Suppressor macrophage (primary cell): Measurements from ENCODE around the gene TXNDC17.
"Not testable (repeated sequence)": the region's sequence is repeated elsewhere in the genome, so short reads cannot be mapped to it uniquely, and the experiment has no call there.

Source experiments
- DNase-seq, 4 experiments: peaks; one replicate each; pipeline ENCODE4 v3.0.0-alpha.2; 2020 to 2022
- total RNA-seq, 17 experiments: gene quantifications; one replicate each; lab custom pipeline; 2026; ENCODE audit warnings: mixed read lengths in 6 of 17, inconsistent platforms in 3 of 17; lab: John Stamatoyannopoulos, UW

The TXNDC17 gene
- 14.3 to 38.9 (median 27.8) reads per million in 17 experiments for total RNA-seq

DNA sequence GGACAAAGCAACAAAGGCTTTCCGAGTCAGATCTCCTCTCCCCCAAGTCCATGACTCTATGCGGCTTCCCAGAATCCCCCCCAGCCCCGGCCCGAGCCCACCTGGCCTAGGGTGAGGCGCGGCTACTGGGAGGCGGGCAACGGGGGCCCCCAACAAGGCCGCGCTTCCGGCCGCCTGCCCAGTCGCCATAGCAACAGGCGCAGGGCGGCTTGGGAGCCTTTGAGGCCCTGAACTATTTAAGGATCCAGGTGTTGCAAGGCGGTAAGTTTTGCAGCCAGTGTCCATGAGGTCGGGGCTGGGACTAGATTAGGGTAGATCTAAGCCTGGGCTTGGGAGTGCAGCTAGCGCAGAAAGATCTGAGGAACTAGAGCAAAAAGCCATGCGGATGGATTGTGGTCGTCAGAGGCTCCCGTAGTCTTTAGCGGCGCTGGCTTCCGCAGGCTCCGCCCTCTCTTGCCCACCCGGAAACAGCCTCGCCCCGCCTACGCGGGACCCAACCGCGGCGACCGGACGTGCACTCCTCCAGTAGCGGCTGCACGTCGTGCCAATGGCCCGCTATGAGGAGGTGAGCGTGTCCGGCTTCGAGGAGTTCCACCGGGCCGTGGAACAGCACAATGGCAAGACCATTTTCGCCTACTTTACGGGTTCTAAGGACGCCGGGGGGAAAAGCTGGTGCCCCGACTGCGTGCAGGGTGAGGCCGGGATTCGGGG is at the start of gene TXNDC17, which contains the start of gene KIAA0753:
TSS of gene TXNDC17 (plus strand) at position 525 of the 711 bp plus-strand sequence. CDS start at position 548, 23 bp downstream.
TSS of gene KIAA0753 (minus strand) at position 176 of the 711 bp plus-strand sequence. CDS start 5,608 bp downstream, outside the sequence.
- DNase-seq: peak; percentile 93 to 98 (median 96)

DNA sequence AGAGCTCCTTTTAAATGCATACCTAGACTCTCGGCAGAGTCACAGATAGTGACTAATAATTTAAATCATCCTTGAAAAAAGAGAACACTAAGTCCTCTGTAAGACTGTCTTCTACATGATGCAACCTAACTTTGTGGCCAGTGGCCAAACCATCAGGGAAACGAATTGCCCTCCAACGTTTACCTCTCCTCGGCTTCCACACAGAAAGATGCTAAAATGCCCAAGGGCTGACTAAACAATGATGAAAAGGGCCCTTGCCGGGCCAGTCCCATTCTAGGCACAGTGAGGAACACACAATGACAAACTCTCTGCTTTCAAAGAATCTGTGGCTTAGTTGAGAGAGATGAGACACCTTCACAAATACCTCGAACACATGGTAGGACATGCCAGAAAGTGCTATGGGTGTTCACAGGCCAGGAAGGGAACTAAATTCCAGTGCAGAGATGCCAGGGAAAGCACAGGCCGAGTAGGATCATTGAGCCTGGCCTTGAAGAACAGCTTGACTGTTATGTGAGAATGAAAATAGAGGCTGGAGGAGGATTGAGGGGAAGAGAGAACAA is 49.2 kb upstream of the TXNDC17 start:
- DNase-seq: no peak

DNA sequence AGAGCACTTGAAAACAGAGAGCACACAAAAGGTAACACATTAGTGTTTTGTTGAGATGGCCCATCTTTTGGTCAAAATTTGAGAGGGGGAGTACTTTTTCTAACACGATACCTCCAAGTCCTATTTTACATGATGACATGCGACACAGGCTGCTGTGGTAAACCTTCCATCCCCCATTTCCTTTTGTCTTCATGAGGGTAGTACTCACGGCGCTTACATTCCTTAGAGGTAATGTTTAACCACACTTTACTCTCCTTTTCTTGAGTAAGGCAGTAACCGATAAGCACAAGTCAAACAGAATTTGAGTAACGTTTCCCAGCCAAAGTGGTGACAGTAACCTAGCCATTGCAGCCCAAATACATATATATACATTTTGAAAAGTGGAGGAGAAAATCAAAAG is 48.7 kb upstream of the TXNDC17 start:
- no peak for DNase-seq

DNA sequence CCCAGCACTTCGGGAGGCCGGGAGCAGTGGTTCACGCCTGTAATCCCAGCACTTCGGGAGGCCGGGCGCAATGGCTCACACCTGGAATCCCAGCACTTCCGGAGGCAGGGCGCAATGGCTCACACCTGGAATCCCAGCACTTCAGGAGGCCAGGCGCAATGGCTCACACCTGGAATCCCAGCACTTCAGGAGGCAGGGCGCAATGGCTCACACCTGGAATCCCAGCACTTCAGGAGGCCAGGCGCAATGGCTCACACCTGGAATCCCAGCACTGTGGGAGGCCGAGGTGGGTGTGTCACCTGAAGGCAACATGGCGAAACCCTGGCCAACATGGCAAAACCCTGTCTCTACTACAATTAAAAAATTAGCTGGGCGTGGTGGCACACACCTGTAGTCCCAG is 47.5 kb upstream of the TXNDC17 start:
- DNase-seq: not testable (repeated sequence)

DNA sequence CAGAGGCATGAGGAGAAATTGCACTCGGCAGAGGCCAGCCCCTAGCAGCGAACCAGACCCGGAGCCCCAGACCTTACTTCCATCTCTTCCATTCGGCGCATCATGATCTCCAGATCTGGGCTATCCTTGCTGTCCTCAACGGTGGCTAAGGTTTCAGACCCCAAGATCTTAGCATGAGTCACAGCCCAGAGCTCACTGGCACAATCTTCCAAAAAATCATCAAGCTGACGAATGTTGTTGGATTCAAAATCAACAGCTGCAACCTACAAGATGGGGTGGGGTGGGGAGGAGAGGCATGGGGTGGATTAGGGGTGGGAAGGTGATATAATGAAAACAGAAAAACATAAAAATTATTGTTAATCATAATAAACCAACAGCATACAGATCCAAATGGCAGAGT is 44.8 kb upstream of the TXNDC17 start:
- no peak for DNase-seq

DNA sequence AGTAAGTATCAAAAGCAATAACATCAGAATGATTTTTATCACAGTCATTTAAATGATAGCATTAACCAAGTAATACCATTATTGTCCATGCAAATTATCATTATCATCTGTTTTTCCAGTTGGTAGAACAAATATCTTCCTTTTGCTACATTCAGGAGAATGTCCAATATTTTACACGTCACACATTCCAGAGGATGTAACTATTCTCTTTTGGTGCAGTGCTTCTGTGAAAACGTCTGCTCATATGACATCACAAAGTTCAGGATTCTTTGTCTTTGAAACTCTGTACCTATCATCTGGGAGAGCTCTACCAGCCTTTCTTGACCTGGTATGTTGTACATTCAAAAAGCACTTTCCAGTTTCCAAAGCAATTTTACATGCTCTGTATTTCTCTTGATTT is 44.3 kb upstream of the TXNDC17 start:
- DNase-seq: no peak

DNA sequence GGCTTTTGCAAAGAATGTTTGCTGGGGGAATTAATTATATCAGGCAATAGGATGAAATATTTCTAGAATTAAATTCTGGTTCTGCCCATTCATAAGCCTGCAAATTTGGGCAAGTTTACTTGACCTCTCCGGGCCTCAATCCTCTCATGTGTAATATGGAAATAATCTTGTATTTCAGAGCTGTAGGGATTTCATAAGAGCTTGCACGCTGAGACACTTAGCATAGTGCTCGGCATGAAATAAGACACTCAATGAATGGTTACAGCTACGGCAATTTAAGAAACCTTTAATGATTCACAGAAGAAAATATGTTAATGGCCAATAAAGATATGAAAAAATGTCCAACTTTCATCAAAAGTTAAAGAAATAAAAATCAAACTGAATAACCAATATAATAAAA is 43.9 kb upstream of the TXNDC17 start:
- DNase-seq: no peak

DNA sequence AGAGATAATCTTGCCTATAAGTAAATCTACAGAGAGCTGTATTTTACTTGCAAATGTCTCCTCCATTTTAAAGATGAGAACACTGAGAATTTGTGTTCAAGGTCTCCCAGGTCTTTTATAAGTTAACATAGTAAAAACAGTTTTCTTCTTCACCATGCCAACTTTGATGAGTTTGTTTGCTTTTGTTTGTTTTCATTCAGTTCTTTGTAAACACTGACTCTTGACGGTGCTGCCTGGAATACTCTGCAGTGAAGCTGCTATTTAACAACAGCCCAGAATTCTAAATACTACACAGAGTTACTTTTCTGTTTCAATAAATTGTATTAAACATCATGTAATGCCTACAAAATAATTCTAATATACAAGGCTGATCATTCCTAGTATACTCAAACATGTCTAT is 43.1 kb upstream of the TXNDC17 start:
- DNase-seq: no peak

DNA sequence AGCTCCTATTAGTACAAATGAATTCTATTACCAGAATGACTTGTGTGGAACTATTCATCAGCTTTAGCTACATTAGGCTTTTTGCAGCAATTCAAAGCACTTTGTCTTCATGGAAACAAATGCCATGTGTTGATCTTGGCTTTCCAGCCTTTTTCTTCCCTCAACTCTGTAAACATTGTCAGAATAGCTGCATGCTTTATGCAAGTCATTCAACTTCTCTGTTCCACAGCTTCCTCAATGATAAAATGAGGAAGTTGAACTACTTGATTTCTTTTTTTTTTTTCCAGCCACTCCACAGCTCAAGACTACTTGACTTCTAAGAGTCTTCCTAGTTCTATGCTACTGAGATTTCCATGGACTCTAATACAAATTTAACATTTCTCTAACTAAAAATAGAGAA is 41.5 kb upstream of the TXNDC17 start:
- DNase-seq: peak; percentile 56 to 91 (median 76)

DNA sequence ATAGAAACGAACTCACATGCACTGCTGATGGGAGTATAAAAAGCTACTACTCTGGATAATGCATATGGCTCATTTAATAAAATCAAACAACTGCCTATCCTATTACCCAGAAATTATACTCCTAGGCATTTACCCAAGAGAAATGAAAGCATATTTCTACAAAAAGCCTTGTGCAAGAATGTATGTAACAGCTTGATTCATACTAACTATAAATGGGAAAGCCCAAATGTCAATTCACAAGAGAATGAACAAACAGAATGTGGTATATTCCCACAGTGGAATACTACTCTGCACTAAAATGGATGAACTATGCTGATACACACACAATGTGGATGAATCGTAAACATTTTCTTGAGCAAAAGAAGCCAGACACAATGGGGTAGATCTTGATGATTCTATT is 38.7 kb upstream of the TXNDC17 start:
- DNase-seq: no peak

DNA sequence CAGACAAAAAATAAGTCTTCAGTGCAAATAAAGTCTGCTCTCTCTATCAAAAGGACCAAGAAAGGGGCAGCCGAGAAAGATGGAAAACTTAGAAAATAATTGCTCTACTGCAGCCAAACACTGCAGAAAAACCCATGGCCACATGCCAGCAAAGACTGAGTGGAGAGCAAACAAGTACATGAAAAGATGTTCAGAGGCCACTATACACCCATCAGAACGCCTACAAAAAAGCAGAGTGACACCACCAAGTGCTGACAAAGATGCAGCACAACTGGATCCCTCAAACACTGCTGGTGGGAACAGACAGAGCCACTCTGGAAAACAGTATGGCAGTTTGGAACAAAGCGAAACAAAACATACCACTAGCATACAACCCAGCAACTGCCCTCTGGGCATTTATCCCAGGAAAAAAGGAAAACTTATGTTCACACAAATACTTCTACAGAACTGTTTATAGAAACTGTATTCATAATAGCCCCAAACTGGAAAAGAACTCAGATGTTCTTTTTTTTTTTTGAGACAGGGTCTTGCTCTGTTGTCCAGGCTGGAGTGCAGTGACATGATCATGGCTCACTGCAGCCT is 37.0 kb upstream of the TXNDC17 start:
- no peak for DNase-seq

DNA sequence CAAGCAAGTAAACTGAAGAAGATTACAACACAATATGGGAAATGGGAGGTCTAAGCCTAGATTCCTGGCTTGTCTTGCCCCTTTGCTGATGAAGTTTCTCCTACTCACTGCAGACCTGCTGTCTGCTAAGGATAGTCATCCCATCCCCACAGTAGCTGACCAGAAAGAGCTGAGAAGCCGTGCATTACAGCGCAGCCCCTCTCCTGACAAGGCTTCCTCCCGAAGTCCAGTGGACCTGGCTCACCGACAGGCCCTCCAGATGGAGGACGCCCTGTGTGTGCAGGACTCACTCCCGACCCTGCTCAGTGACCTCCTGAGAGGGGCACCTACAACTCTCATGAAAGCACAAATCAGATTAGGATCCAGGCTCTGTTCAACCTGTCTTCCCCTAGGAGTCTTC is 35.7 kb upstream of the TXNDC17 start:
- DNase-seq: no peak

DNA sequence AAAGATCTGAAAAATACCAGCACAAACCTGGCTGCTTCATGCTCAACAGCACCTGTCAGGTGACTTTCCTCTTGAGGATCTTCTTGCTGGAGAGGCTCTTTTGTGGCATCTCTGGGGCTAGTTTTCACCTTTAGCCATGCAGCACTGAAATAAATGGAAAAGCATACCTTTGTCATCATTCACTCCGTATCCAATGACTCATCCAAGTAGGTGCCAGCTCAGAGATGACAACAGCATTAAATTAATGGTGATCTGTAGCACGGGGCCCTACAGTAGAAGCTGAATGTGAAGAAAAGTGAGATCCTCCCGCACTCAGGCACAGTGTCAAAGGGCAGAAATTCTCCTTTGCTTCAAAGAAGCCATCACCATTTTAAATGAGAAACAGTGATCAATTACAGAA is 32.5 kb upstream of the TXNDC17 start:
- DNase-seq: no peak

DNA sequence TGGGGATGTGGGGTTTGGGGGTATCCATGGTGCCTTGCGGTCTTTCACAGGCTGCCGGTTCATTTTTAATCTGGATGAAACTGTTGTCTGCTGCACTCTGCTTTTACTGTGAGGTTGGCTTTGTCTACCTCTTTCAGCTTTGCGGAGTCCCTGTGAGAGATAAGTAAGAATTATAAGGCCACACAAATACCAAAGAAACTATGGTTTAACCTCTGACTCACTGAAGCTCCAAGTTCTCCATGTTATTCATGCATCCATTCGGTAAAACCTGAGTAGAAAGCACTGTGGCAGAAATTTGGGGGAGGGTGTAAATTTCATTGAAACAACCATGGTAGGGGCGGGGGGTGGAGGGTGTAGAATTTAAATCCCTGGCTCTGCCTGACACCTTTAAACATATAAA is 30.8 kb upstream of the TXNDC17 start:
- DNase-seq: no peak

DNA sequence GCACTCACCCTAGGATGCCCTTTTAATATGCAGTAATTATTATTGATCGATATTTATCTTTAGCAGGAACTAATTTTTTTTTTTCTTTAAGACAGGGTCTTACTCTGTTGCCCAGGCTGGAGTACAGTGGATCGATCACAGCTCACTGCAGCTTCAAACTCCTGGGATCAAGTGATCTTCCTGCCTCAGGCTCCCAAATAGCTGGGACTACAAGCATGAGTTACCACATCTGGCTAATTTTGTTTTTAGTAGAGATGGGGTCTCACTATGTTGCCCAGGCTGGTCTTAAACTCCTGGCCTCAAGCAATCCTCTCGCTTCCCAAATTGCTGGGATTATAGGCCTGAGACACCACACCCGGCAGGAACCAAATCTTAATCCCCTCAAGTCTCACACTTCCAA is 29.6 kb upstream of the TXNDC17 start:
- DNase-seq: no peak

DNA sequence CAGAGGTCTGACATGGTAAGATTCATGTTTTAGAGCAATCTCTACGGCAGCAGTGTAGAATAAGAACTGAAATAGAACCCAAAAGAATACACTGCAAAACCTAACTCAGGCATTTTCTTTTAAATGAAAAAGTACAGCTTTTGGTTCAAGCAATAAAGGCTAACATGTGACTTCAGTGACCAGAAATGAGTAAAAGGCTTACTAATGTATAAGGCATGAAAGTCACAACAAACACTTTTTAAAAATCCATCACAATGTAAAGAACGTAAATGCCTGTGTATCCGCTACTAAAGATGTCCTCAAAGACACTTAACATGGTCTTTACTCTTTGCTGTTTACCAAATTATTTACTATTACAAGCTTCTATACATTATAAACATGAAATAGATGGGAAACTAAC is 16.9 kb upstream of the TXNDC17 start:
- DNase-seq: no peak

DNA sequence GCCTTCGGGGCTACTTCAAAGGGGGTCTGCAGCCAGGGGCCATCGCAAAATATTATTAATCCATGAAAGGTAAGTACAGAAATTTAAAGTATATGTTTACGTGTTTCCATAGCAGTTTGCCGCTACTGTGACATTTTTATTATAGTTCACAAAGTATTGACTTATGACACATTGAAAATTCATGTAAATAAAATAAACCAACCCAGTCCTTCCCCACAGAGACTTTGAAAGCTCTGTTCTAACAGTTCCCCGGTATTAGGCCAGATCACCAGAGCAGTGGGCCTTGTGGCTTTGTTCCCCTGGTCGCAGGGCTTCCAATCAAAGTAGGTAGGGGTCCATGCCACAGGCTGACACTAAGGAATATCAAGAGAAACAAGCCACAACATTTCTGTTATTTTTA is 14.2 kb upstream of the TXNDC17 start:
- DNase-seq: no peak

DNA sequence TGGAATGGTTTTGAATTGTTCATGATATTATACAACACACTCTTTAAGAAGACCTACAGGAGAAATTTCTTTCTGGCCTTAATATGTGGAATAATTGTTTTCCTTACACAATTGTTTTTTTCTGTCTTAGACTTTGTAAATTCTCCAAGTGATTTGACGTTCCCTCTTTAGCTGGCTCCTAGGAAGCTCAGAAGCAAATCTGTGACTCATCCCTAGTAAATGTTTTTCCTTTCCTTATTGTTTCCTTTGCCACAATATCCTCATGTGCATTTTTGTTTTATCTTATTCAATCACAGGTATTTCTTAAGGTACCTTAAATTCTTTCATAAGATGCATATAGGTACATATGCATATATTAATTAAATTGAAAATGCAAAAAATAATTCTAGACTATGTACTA is 13.8 kb upstream of the TXNDC17 start:
- no peak for DNase-seq

DNA sequence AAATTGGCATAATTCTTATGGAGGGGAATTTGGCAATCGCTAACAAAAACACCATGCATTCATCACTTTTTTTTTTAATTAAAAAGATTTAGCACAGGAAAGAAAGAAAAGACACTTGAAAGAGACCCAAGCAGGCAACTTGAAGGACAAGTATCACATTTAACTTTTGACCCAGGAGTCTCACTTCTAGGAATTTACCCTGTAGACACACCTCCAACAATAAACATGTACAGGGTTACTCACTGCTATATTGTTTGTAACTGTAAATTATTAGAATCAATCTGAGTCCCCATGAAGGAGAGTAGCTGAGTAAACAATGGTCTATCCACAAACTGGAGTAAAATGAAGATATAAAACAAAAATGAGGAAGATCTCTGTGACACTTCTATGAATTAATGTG is 10.5 kb upstream of the TXNDC17 start:
- no peak for DNase-seq

DNA sequence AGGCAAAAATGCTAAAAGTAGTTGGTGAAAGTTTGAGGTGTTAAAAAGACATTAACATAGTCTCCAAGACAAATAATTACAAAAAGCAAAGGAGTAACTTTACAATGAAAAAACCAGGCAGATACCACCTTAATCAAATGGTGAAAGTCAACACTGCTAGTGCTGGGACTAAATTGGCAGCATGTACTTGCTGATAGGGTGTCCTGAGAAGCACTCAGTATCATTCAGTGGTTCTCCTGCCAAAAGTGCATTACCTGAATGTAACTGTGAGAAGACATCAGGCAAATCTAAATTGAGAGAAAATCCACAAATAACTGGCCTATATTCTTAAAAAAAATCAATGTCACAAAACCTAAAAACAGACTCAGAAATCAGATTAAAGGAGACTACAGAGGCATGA is 8.3 kb upstream of the TXNDC17 start:
- no peak for DNase-seq

DNA sequence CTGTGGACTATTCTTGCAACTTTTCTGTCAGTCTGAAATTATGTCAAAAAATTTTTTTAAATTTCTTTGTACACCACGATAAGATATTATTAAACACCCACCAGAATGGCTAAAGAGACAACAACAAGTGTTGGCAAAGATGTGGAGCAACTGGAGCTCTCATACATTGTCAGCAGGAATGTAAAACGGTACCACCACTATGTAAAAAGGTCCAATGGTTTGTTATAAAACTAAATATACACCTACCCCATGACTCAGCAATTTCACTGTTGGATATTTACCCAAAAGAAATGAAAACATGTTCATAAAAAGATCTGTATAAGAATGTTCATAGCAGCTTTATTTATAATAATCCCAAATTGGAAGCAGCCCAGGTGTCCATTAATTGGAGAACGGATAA is 7.6 kb upstream of the TXNDC17 start:
- DNase-seq: no peak

DNA sequence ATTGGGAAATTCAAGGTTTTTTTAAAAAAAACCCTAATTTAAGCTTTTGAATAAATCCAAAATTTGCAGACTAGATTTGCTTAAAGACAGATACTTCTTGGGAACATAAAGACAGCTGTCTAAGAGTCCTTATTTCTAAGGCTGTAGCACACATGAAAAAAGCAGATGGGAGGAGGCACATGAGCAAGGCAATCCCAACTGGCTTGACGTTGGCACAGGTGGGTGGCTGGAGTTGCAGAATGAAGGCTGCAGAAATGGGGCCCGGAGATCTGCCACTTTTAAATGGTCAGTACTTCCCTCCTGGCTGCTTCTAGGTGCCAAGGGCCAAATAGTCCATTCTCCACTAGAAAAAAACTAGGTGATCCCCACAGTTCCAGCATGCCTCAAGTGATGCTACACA is 4.8 kb upstream of the TXNDC17 start:
- no peak for DNase-seq

DNA sequence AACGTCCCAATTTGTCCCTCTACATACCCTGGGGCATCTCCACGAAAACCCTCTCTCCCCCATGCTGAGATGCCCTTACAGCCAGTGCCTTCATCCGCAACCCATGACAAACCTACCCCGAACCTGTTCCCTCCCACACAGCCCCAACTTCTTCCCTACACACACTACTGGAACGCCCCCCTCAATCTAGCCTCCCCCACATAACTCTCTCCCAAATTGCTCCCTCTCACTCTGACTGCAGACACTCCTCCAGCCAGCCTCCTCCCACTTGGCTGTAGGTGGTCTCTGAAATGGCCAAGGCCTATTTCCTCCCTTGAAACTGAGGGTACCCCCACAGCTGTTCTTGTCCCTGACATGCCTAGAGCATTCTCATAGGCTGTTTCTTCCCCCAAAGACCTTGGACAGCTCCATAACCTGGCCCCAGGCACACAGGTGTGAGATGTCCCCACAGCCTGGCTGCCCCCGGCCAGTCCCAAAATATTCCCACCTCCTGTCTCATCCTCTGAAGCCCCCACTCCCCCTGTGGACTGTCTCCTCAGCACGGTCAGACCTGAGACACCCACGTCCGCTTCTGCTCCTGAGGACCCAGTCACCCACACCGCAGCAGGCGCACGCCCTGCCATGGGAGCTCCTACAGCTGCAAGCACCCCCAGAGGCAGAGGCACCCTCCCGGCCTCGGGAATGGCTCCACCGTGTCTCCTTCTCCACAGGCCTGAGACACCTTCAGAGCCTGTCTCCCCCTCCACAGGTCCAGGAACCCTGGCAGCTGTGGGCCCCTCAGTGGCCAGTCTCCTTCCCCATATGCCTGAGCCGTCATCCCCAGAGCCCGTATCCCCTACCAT is 4.0 kb upstream of the TXNDC17 start:
- DNase-seq: no peak
